Raji (cell line): ENCODE measurements around the gene CASP3.

Experiments
- POLR2A ChIP-seq: IDR thresholded peaks from 2 replicates; pipeline ENCODE4 v1.6.1; 2011; ENCODE audit warnings: low read depth, low read length, control low read depth; ENCODE audit not compliant: insufficient read depth

The CASP3 gene

GRCh38 chr4:184647266-184648053 lies 1.8 kb downstream of the CASP3 start:
- no peak for TF ChIP-seq POLR2A

DNA sequence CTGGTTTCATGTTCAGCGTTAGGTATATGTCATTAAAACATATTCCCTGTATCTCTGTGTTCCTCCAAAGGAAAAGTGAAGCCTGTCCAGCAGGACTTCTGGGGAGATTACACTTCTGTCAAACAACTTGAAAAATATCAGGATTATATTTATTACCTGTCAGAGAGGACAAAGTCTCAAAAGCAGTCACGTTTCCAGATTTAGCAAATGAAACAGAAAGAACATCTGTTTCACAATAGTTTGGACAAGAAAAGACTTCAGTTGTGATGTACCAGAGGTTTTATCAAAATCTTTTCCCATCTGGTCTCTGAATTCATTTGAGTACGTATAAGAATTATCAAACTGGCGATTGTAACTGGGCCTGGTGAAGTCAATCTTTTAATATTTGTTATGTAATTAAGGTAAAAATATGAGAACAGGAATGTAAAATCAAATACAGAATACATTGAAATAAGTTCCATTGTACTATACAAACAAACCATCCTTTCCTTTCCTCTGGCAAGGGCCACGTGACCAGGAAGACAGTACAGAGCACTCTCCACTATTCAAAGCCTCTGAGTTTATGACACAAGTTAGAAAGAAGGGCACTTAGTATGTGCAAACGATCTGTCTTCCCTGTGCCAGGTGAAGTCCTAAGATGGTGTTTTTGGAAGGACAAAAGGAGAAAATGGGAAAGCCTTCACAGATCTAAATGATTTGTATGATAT lies 3.2 kb downstream of the CASP3 start:
- no peak for TF ChIP-seq POLR2A

DNA sequence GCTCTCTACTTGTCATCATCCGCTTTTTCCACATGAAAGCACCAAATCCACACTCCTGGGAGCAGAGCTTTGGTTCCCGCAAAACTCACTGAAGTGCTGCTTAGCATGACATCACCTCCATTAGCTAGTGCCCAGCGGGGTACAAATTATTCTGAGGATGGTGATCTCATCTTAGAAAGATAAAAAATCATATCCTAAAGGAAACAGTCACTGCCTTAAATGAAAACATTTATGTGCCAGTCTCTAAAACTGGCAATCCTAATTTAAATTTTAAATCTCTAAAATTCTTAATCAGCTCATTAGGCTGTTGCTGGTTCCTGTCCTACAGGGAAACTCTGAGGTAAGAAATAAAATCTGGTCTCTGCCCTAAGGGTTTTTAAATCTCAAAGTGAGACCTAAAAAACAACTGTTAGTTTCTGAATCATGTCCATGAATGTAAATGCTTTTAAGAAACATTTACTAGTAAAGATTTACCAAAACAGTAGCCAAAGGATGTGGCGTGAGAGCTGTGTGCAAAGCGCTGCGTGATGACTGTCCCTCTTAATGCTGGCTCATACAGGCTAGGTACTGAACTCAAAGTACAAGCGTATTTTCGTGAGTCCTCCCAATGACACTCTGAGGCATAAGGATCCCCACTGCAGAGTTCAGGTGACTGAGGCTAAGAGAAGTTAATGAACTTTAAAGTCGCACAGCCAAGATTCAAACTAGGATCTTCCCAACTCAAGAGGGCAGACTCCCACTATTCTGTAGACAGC lies 4.5 kb downstream of the CASP3 start:
- TF ChIP-seq POLR2A, result no peak

GRCh38 chr4:184643731-184644130 lies 5.5 kb downstream of the CASP3 start:
- TF ChIP-seq POLR2A, result no peak

GRCh38 chr4:184641451-184641850 lies 7.8 kb downstream of the CASP3 start:
- TF ChIP-seq POLR2A, result no peak

- no peak for TF ChIP-seq POLR2A
These were observed 8.2 kb downstream of the CASP3 start for GRCh38 chr4:184641022-184641421.

DNA sequence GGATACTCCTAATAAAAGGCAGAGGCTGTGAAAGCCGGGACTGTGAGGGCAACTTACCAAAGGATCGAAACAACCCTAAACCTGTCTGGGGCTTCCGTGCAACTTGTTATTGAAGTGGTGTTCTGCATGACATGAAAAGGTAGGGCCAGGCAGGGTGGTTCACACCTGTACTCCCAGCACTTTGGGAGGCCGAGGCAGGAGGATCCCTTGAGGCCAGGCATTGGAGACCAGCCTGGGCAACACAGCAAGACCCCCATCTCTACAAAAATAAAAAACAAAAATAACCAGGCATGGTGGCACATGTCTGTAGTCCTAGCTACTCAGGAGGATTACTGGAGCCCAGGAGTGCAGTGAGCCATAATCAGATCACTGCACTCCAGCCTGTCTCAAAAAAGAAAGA lies 12.3 kb downstream of the CASP3 start:
- no peak for TF ChIP-seq POLR2A

DNA sequence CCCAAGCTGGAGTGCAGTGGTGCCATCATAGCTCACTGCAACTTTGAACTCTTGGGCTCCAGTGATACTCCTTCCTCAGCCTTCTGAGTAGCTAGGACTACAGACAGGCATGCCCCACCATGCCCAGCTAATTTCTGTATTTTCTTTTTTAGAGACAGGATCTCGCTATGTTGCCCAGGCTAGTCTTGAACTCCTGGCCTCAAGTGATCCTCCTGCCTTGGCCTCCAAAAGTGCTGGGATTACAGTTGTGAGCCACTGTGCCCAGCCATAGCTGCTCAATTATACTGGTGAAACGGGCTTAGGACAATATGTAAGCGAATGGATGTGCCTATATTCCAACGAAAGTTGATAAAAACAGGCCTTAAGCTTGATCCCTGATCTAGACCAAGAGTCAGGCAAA lies 13.1 kb downstream of the CASP3 start:
- no peak for TF ChIP-seq POLR2A

GRCh38 chr4:184635381-184635780 lies 13.9 kb downstream of the CASP3 start:
- TF ChIP-seq POLR2A, result no peak

DNA sequence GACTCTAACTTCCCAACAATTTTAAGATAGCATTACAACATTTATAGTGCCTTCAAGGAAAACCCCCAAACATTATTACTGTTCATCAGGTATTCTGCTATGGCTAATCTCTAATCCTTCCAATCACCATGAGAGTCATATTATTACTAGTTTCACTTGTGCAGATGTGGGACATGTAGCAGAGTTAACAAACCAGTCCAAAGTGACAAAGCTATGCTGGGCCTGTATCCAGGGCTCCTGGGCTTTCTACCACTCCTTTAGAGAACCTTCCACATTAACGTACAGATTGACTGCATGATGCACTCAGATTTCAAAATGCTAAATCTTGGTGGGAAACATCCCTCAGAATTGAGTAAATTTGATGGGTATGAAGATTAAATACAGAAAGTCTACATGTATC lies 16.4 kb downstream of the CASP3 start:
- no peak for TF ChIP-seq POLR2A

DNA sequence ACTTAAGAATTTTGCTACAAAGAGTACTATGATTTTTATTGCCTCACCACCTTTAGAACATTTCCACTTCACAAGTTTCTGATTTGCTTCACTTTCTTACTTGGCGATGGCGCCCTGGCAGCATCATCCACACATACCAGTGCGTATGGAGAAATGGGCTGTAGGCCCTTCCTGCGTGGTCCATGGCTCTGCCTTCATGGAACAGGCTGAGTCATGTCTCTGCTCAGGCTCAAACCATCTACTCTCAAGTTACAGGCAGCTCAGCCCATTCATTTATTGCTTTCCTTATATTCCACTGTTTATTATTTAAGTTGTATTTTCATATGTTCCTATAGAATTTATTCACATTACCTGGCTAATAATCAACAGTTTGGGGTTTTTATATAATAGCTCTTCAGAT lies 21.1 kb downstream of the CASP3 start:
- TF ChIP-seq POLR2A, result no peak

DNA sequence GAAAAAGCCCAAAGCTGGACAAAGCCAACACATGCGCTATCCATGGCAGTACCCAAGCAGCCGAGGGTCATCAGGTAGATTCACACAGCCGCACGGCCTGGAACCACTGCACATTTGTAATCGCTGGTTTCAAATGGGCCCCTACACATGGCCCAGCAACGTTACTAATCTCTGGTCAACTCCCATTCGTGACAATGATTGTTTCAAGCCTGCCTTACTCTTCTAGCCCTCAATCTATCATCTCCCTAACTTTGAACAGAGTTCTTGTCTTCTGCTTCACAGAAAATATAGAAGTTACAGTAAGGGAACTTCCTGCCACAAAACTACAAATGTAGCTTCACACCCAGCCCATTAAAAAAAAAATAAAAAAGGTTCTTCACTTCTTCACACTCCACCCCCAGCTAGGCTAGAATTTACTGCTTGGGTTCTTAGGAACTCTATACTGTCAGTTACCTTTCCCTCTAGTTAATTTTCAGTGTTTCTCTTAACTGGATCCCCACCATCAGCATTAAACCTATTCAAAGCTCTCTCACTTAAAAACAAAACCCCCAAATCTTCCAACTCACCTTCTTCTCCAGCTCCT lies 24.2 kb downstream of the CASP3 start:
- no peak for TF ChIP-seq POLR2A

DNA sequence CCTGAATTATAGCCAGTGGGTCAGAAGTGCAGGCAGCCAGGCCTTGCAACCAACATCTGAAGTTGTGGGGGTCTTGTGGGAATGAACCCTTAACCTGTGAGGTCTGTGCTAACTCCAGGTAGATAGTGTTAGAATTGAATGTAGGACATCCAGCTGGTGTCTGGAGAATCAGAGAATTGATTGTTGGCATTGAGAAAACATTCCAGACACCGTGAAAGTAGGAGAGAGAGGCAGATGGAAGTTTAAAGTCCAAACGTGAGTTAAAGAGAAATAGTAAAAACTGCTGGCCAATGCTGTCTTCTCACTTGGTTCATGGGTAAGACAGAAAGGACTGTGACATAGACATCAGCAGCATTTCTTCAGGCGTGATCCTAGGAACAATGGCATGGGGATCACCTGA lies 27.7 kb downstream of the CASP3 start:
- no peak for TF ChIP-seq POLR2A

GRCh38 chr4:184620212-184620867 lies 28.9 kb downstream of the CASP3 start:
- TF ChIP-seq POLR2A, result no peak
